Measurements from ENCODE around the gene B3GNT9. TPM values are rescaled to one million over a fixed set of nuclear protein-coding genes. Genes with fewer than 3 reads are reported as not detected.
A peak's percentile ranks its signal among the peaks of the same experiment; 100 is the strongest.

B3GNT9 gene, protein sequence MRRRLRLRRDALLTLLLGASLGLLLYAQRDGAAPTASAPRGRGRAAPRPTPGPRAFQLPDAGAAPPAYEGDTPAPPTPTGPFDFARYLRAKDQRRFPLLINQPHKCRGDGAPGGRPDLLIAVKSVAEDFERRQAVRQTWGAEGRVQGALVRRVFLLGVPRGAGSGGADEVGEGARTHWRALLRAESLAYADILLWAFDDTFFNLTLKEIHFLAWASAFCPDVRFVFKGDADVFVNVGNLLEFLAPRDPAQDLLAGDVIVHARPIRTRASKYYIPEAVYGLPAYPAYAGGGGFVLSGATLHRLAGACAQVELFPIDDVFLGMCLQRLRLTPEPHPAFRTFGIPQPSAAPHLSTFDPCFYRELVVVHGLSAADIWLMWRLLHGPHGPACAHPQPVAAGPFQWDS
- total RNA-seq (16.7 TPM), polyA plus RNA-seq (ENCODE audit: insufficient read depth, low read depth, low replicate concordance) (12.1 TPM)
- long read RNA-seq, donor 1, transcript B3GNT9-201 (2 exons, 2,917 nt): major isoform, 5 of 5 reads
- long read RNA-seq, donor 1, partial matches to known transcripts: 0 of 5 reads
- long read RNA-seq, donor 1, other reads (novel, unspliced or antisense): 0 of 5 reads
- long read RNA-seq, donor 2, partial matches to known transcripts: 0 of 2 reads
- long read RNA-seq, donor 2, other reads (novel, unspliced or antisense): 0 of 2 reads
- long read RNA-seq, donor 3, partial matches to known transcripts: 0 of 1 reads
- long read RNA-seq, donor 3, other reads (novel, unspliced or antisense): 0 of 1 reads
- long read RNA-seq, donor 4, partial matches to known transcripts: 0 of 2 reads
- long read RNA-seq, donor 4, other reads (novel, unspliced or antisense): 0 of 2 reads
- long read RNA-seq, donor 5, partial matches to known transcripts: 0 of 1 reads
- long read RNA-seq, donor 5, other reads (novel, unspliced or antisense): 0 of 1 reads
- long read RNA-seq, donor 6: 0 reads
- long read RNA-seq, donor 7, partial matches to known transcripts: 0 of 11 reads
- long read RNA-seq, donor 7, other reads (novel, unspliced or antisense): 7 of 11 reads
- long read RNA-seq, donor 8, partial matches to known transcripts: 0 of 1 reads
- long read RNA-seq, donor 8, other reads (novel, unspliced or antisense): 0 of 1 reads
- long read RNA-seq, donor 9, partial matches to known transcripts: 0 of 4 reads
- long read RNA-seq, donor 9, other reads (novel, unspliced or antisense): 0 of 4 reads
- long read RNA-seq, donor 10, transcript B3GNT9-201 (2 exons, 2,917 nt): major isoform, 8 of 8 reads
- long read RNA-seq, donor 10, partial matches to known transcripts: 0 of 8 reads
- long read RNA-seq, donor 10, other reads (novel, unspliced or antisense): 0 of 8 reads

- intact Hi-C loops (cut with DNase I): no loop called here
- DNase-seq (peak; percentile 71 to 94 (median 81)), FAIRE-seq (no peak)
- Histone ChIP-seq H3K4me3 (ENCODE audit: low read length in 3 of 3) (peak within 1 kb of the TSS; percentile 51 to 75 (median 60)), H3K27me3 (ENCODE audit: control insufficient read depth, insufficient read depth, low read length) (peaks cover 10% of the 10 kb centered on the region), H3K36me3 (ENCODE audit: control insufficient read depth in 2 of 3, insufficient read depth in 3 of 3, low read length in 3 of 3) (peaks cover 0 to 13% (median 8%) of the 10 kb centered on the region in 3 donors), H3K4me1 (ENCODE audit: control insufficient read depth in 2 of 3, insufficient read depth in 2 of 3, low read depth in 1 of 3, low read length in 3 of 3) (peaks cover 0 to 22% (median 0%) of the 10 kb centered on the region in 3 donors), H3K9ac (ENCODE audit: low read length in 3 of 3) (peak within 1 kb of the TSS in 2 of 3 donors; percentile 55 to 84), H3K9me3 (ENCODE audit: control insufficient read depth in 2 of 3, insufficient read depth in 1 of 3, low read length in 3 of 3) (no peaks in the 10 kb centered on the region), H3K27ac (ENCODE audit: low read depth in 2 of 2, low read length in 2 of 2) (peak within 1 kb of the TSS; percentile 80 to 85)
- TF ChIP-seq, protein P1, sequence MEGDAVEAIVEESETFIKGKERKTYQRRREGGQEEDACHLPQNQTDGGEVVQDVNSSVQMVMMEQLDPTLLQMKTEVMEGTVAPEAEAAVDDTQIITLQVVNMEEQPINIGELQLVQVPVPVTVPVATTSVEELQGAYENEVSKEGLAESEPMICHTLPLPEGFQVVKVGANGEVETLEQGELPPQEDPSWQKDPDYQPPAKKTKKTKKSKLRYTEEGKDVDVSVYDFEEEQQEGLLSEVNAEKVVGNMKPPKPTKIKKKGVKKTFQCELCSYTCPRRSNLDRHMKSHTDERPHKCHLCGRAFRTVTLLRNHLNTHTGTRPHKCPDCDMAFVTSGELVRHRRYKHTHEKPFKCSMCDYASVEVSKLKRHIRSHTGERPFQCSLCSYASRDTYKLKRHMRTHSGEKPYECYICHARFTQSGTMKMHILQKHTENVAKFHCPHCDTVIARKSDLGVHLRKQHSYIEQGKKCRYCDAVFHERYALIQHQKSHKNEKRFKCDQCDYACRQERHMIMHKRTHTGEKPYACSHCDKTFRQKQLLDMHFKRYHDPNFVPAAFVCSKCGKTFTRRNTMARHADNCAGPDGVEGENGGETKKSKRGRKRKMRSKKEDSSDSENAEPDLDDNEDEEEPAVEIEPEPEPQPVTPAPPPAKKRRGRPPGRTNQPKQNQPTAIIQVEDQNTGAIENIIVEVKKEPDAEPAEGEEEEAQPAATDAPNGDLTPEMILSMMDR (IDR thresholded peaks at IDR 0.05; ENCODE audit: borderline replicate concordance, extremely low read depth, insufficient read depth): no peak
Measured at GRCh38 chr16:67150833-67151396, at the start of gene B3GNT9. B3GNT9 (minus strand) TSS chr16:67150998; CDS start chr16:67150485, 513 bp downstream.

GRCh38 chr16:67200491-67200890, 49.7 kb upstream of the B3GNT9 start:
- H3K9me3 ChIP-seq (ENCODE audit: control insufficient read depth in 2 of 3, insufficient read depth in 1 of 3, low read length in 3 of 3): no peaks in the 10 kb centered on the region
- no peak overlapping the region for H3K27ac ChIP-seq (ENCODE audit: low read depth in 2 of 2, low read length in 2 of 2)
- TF ChIP-seq, protein P1 (IDR thresholded peaks at IDR 0.05; ENCODE audit: borderline replicate concordance, extremely low read depth, insufficient read depth): no peak
- H3K4me3 ChIP-seq (ENCODE audit: low read length in 3 of 3): no peak overlapping the region
- H3K4me1 ChIP-seq (ENCODE audit: control insufficient read depth in 2 of 3, insufficient read depth in 2 of 3, low read depth in 1 of 3, low read length in 3 of 3): peaks cover 0 to 26% (median 20%) of the 10 kb centered on the region in 3 donors
- H3K27me3 ChIP-seq (ENCODE audit: control insufficient read depth, insufficient read depth, low read length): no peaks in the 10 kb centered on the region
- H3K36me3 ChIP-seq (ENCODE audit: control insufficient read depth in 2 of 3, insufficient read depth in 3 of 3, low read length in 3 of 3): peaks cover 2 to 30% (median 21%) of the 10 kb centered on the region in 3 donors
- FAIRE-seq: no peak
- no peak overlapping the region for H3K9ac ChIP-seq (ENCODE audit: low read length in 3 of 3)
- peak in 2 of 5 donors; percentile 47 to 52 for DNase-seq
- intact Hi-C loops (cut with DNase I): no loop called here

GRCh38 chr16:67199808-67200198, 49.0 kb upstream of the B3GNT9 start:
- Histone ChIP-seq H3K27ac (ENCODE audit: low read depth in 2 of 2, low read length in 2 of 2) (no peak overlapping the region), H3K4me3 (ENCODE audit: low read length in 3 of 3) (peak overlapping the region in 2 of 3 donors; percentile 40 to 57), H3K9me3 (ENCODE audit: control insufficient read depth in 2 of 3, insufficient read depth in 1 of 3, low read length in 3 of 3) (no peaks in the 10 kb centered on the region), H3K9ac (ENCODE audit: low read length in 3 of 3) (no peak overlapping the region), H3K27me3 (ENCODE audit: control insufficient read depth, insufficient read depth, low read length) (no peaks in the 10 kb centered on the region), H3K4me1 (ENCODE audit: control insufficient read depth in 2 of 3, insufficient read depth in 2 of 3, low read depth in 1 of 3, low read length in 3 of 3) (peaks cover 0 to 26% (median 20%) of the 10 kb centered on the region in 3 donors), H3K36me3 (ENCODE audit: control insufficient read depth in 2 of 3, insufficient read depth in 3 of 3, low read length in 3 of 3) (peaks cover 7 to 37% (median 27%) of the 10 kb centered on the region in 3 donors)
- TF ChIP-seq, protein P1 (IDR thresholded peaks at IDR 0.05; ENCODE audit: borderline replicate concordance, extremely low read depth, insufficient read depth): no peak
- DNase-seq (peak in 1 of 5 donors; percentile 57), FAIRE-seq (no peak)
- intact Hi-C loops (cut with DNase I): no loop called here

Data from kidney (tissue), 22 donors.